GM12873 (cell line): ENCODE measurements around the gene ELAVL1.

Experiments used
- CTCF ChIP-seq: IDR thresholded peaks from 2 replicates; pipeline ENCODE4 v1.5.1; 2012; ENCODE audit warnings: low read depth, mild to moderate bottlenecking, moderate library complexity, low read length, control low read depth; ENCODE audit not compliant: insufficient read depth; ENCODE audit errors: missing control alignments

The ELAVL1 gene

GRCh38 chr19:7971553-7972520, 33.6 kb downstream of the ELAVL1 start:
- TF ChIP-seq CTCF = no peak

- TF ChIP-seq CTCF = peak; percentile 82
Observed at GRCh38 chr19:7970716-7971448, 34.6 kb downstream of the ELAVL1 start.

GRCh38 chr19:7969555-7969939, 35.9 kb downstream of the ELAVL1 start:
- TF ChIP-seq CTCF = no peak

- TF ChIP-seq CTCF = no peak
Observed at GRCh38 chr19:7968796-7969554, 36.5 kb downstream of the ELAVL1 start.

GRCh38 chr19:7968008-7968795, 37.2 kb downstream of the ELAVL1 start:
- no peak for TF ChIP-seq CTCF

GRCh38 chr19:7965921-7966665, 39.3 kb downstream of the ELAVL1 start:
- no peak for TF ChIP-seq CTCF
